AG10803 (cell line): ENCODE results near the gene COMMD10.

Experiments used
- DNase-seq: peaks from one replicate; pipeline ENCODE4 v3.0.0; 2010; ENCODE audit warnings: low read depth
- H3K4me3 ChIP-seq: 2 replicates; pipeline ENCODE4 v1.5.1; 2011; ENCODE audit warnings: mild to moderate bottlenecking, low read length, control low read depth
- TF ChIP-seq, protein P1 (sequence below): conservative IDR thresholded peaks from 2 replicates; pipeline ENCODE4 v1.5.1; 2011; ENCODE audit warnings: mild to moderate bottlenecking, low read length, control low read depth, inconsistent platforms

Gene COMMD10

GRCh38 chr5:116154252-116154651 is 69.4 kb downstream of the COMMD10 start:
- TF ChIP-seq, protein P1, sequence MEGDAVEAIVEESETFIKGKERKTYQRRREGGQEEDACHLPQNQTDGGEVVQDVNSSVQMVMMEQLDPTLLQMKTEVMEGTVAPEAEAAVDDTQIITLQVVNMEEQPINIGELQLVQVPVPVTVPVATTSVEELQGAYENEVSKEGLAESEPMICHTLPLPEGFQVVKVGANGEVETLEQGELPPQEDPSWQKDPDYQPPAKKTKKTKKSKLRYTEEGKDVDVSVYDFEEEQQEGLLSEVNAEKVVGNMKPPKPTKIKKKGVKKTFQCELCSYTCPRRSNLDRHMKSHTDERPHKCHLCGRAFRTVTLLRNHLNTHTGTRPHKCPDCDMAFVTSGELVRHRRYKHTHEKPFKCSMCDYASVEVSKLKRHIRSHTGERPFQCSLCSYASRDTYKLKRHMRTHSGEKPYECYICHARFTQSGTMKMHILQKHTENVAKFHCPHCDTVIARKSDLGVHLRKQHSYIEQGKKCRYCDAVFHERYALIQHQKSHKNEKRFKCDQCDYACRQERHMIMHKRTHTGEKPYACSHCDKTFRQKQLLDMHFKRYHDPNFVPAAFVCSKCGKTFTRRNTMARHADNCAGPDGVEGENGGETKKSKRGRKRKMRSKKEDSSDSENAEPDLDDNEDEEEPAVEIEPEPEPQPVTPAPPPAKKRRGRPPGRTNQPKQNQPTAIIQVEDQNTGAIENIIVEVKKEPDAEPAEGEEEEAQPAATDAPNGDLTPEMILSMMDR = no peak
- H3K4me3 ChIP-seq = no peak overlapping the region
- no peak for DNase-seq

DNA sequence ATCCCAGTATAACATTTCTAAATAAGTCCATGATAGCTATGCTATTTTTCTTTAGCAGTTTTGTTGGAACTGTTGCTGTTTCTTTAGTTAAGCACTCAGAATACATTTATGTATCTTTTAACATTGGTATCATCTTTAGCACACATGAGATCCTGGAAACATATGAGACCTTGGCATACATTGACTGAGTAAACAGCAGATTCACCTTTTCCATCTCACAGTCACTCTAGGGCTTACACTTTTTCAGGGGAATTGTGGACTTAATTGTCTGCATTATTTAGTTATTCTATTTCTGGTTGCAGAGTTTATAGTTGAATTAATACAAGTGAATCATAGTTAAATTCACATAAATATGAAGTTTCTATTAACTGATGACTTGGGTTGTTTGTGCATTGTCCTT is 70.1 kb downstream of the COMMD10 start:
- TF ChIP-seq, protein P1 = no peak
- DNase-seq = no peak
- no peak overlapping the region for H3K4me3 ChIP-seq

- H3K4me3 ChIP-seq = no peak overlapping the region
- no peak for DNase-seq
- TF ChIP-seq, protein P1 = no peak
Observed at GRCh38 chr5:116157902-116158301, 73.1 kb downstream of the COMMD10 start.

GRCh38 chr5:116159006-116159405 is 74.2 kb downstream of the COMMD10 start:
- no peak for DNase-seq
- H3K4me3 ChIP-seq = no peak overlapping the region
- TF ChIP-seq, protein P1 = no peak

DNA sequence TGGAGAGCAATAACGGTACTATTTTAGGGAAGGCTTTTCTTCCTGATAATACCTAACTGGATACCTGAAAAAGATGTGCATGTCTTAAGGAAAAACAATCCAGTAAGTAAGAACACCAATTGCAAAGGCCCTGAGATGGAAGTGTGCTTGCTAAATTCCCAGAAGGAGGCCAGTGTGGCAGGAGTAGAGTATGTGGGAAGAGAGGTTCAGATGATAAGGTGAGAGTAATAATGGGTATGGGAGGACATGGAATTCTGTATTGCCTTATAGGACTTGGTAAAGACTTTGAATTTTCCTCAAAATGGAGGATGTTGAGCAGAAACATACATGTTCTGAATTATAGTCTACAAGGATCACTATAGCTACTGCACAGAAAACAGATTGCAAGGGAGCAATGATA is 89.3 kb downstream of the COMMD10 start:
- TF ChIP-seq, protein P1 = no peak
- H3K4me3 ChIP-seq = no peak overlapping the region
- no peak for DNase-seq

- no peak for DNase-seq
- TF ChIP-seq, protein P1 = no peak
- H3K4me3 ChIP-seq = no peak overlapping the region
Observed at GRCh38 chr5:116176121-116176520, 91.3 kb downstream of the COMMD10 start.

GRCh38 chr5:116178925-116179324 is 94.1 kb downstream of the COMMD10 start:
- DNase-seq = no peak
- TF ChIP-seq, protein P1 = no peak
- no peak overlapping the region for H3K4me3 ChIP-seq
